ENCODE results near the gene EPG5.

Gene EPG5

DNA sequence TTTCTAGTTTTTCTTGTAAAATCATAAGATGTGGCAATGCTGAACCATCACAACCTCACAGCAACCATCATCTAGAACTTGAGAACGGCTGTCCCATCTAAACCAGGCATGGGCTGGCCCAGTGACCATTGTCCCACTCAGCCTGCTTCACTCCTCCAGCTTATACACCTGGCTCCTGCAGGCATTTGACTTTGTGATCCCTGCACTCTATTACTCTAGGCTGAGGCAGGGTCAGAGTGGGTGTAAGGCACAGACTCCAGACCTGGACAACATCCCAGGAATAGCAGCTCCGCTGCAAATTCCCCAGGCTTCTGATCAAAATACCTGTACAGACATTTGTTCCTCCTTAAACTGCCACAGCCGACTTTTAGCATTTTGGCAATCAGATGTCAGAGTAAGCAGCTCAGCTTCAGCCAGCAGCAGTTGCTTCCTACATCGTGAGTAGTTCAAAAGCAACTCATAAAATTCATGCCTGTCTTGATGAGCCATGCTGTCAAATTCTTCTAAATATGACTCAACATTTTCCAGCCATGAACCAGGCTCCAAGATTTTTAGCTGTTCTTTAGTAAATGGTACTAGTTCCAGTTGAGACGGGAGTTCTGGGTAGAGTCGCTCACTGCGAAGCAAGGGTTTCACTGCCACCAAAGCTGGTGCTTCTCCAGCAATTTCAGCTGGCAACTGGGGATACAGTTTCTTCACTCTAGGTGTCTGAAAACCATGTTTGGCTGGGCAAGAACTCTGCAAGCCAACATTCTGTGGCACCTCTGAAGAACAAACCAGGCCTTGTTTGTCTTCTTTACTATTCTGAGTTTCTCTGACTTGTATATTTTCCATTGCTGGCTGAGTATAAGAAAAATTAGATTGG, 12.8 kb downstream of the EPG5 start:
- no peak overlapping the region for H3K18ac ChIP-seq (ENCODE audit: low read length)
- WGBS (ENCODE audit: extremely low coverage, insufficient coverage, insufficient read length), result no CpG with 5 or more reads among the region's 7 CpGs
- no peak overlapping the region for H3K23ac ChIP-seq (ENCODE audit: low read length)
- no peak overlapping the region for H3K4me2 ChIP-seq (ENCODE audit: low read length)
- H3K4me1 ChIP-seq (ENCODE audit: control insufficient read depth in 1 of 2, insufficient read depth in 2 of 2, low read length in 2 of 2), result peaks cover 2 to 5% of the 10 kb centered on the region in 2 experiments
- no peak overlapping the region for H4K12ac ChIP-seq (ENCODE audit: low read depth, low read length)
- no peak overlapping the region for H4K91ac ChIP-seq (ENCODE audit: low read depth, low read length)
- H2BK120ac ChIP-seq (ENCODE audit: insufficient read depth, low read length, poor library complexity), result no peak overlapping the region
- peak; percentile 78 to 90 for DNase-seq
- H4K8ac ChIP-seq (ENCODE audit: low read depth, low read length), result no peak overlapping the region
- peaks cover 11 to 15% of the 10 kb centered on the region in 2 experiments for H3K36me3 ChIP-seq (ENCODE audit: control insufficient read depth in 1 of 2, insufficient read depth in 2 of 2, low read length in 2 of 2)
- no peak overlapping the region for H2AK5ac ChIP-seq (ENCODE audit: low read length)
- H3K79me1 ChIP-seq (ENCODE audit: low read length), result no peaks in the 10 kb centered on the region
- H3K27ac ChIP-seq (ENCODE audit: low read depth, low read length), result no peak overlapping the region
- H3K4me3 ChIP-seq (ENCODE audit: low read depth, low read length), result no peak overlapping the region
- no peak overlapping the region for H3K4ac ChIP-seq (ENCODE audit: low read depth, low read length)
- H2AFZ ChIP-seq (ENCODE audit: insufficient read depth, low read length, poor library complexity), result no peak overlapping the region
- H3K79me2 ChIP-seq (ENCODE audit: control insufficient read depth, insufficient read depth, low read length, poor library complexity), result no peaks in the 10 kb centered on the region
- H3K9ac ChIP-seq (ENCODE audit: low read length), result no peak overlapping the region
- no peak overlapping the region for H3K14ac ChIP-seq (ENCODE audit: low read length)
- no peak overlapping the region for H2BK5ac ChIP-seq (ENCODE audit: low read depth, low read length, poor library complexity)
- H3K9me3 ChIP-seq (ENCODE audit: insufficient read depth, low read depth, low read length), result no peaks in the 10 kb centered on the region
- H3K27me3 ChIP-seq (ENCODE audit: insufficient read depth, low read length), result no peaks in the 10 kb centered on the region
- H2BK12ac ChIP-seq (ENCODE audit: low read length), result no peak overlapping the region

DNA sequence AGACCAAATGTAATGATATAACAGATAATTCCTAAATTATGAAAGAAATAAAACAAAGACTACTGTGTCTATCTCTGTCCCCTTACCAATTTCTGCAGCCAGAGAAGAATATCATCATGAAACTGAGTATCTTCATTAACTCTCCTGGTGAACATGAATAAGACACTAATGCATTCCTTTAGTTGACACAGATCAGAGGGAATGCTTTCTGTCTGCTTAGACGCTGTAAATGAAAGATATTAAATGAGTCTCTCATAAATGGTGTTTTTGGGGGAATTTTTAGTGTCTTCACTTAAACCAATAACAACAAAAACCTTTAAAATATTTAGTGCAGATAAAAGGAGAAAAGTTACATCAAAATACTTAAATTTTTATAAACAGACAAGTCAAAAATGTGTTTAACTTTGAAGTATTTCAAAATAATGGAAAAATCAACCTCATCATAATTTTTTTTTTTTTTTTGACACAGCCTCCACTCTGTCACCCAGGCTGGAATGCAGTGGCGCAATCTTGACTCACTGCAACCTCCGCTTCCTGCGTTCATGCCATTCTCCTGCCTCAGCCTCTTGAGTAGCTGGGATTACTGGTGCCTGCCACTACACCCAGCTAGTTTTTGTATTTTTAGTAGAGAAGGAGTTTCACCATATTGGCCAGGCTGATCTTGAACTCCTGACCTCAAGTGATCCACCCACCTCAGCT, 16.0 kb downstream of the EPG5 start:
- no peak overlapping the region for H3K4me2 ChIP-seq (ENCODE audit: low read length)
- no peaks in the 10 kb centered on the region for H3K9me3 ChIP-seq (ENCODE audit: insufficient read depth, low read depth, low read length)
- no peak overlapping the region for H4K91ac ChIP-seq (ENCODE audit: low read depth, low read length)
- H3K36me3 ChIP-seq (ENCODE audit: control insufficient read depth in 1 of 2, insufficient read depth in 2 of 2, low read length in 2 of 2), result peaks cover 15 to 24% of the 10 kb centered on the region in 2 experiments
- H2BK12ac ChIP-seq (ENCODE audit: low read length), result no peak overlapping the region
- no peak overlapping the region for H3K23ac ChIP-seq (ENCODE audit: low read length)
- no peaks in the 10 kb centered on the region for H3K27me3 ChIP-seq (ENCODE audit: insufficient read depth, low read length)
- no peak overlapping the region for H3K4me3 ChIP-seq (ENCODE audit: low read depth, low read length)
- no peak overlapping the region for H3K27ac ChIP-seq (ENCODE audit: low read depth, low read length)
- no peak overlapping the region for H2BK5ac ChIP-seq (ENCODE audit: low read depth, low read length, poor library complexity)
- H4K8ac ChIP-seq (ENCODE audit: low read depth, low read length), result no peak overlapping the region
- no peak overlapping the region for H2BK120ac ChIP-seq (ENCODE audit: insufficient read depth, low read length, poor library complexity)
- DNase-seq, result peak; percentile 78 to 84
- no peaks in the 10 kb centered on the region for H3K79me2 ChIP-seq (ENCODE audit: control insufficient read depth, insufficient read depth, low read length, poor library complexity)
- no peak overlapping the region for H4K12ac ChIP-seq (ENCODE audit: low read depth, low read length)
- no peak overlapping the region for H2AK5ac ChIP-seq (ENCODE audit: low read length)
- H3K14ac ChIP-seq (ENCODE audit: low read length), result no peak overlapping the region
- H3K4ac ChIP-seq (ENCODE audit: low read depth, low read length), result no peak overlapping the region
- H3K79me1 ChIP-seq (ENCODE audit: low read length), result no peaks in the 10 kb centered on the region
- no CpG with 5 or more reads among the region's 4 CpGs for WGBS (ENCODE audit: extremely low coverage, insufficient coverage, insufficient read length)
- no peak overlapping the region for H3K18ac ChIP-seq (ENCODE audit: low read length)
- no peak overlapping the region for H3K9ac ChIP-seq (ENCODE audit: low read length)
- H3K4me1 ChIP-seq (ENCODE audit: control insufficient read depth in 1 of 2, insufficient read depth in 2 of 2, low read length in 2 of 2), result peaks cover 0 to 2% of the 10 kb centered on the region in 2 experiments
- no peak overlapping the region for H2AFZ ChIP-seq (ENCODE audit: insufficient read depth, low read length, poor library complexity)

DNA sequence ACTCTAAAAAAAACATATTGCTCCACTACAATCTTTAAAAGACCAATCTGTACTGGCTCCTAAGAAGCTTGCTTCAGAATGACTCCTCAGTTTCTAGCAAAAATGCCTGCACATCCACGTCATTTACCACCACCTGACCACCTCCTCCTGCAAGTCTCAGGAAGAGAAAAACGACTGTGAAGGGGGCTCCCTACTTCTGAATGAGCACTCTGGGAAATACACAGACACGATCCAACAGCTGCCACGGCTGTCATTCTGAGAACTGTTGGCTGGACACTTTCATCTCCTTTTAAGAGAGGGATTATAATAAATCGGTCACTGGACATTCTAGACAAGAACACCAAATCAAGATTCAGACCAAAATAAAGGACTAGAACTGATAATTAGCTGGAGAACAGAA, 21.5 kb downstream of the EPG5 start:
- Histone ChIP-seq H4K12ac (ENCODE audit: low read depth, low read length) (no peak overlapping the region), H3K79me1 (ENCODE audit: low read length) (no peaks in the 10 kb centered on the region), H4K8ac (ENCODE audit: low read depth, low read length) (no peak overlapping the region), H3K23ac (ENCODE audit: low read length) (no peak overlapping the region), H2BK12ac (ENCODE audit: low read length) (no peak overlapping the region), H3K4me3 (ENCODE audit: low read depth, low read length) (no peak overlapping the region), H3K27ac (ENCODE audit: low read depth, low read length) (no peak overlapping the region), H3K27me3 (ENCODE audit: insufficient read depth, low read length) (no peaks in the 10 kb centered on the region), H3K4me1 (ENCODE audit: control insufficient read depth in 1 of 2, insufficient read depth in 2 of 2, low read length in 2 of 2) (no peaks in the 10 kb centered on the region), H3K4me2 (ENCODE audit: low read length) (no peak overlapping the region), H3K4ac (ENCODE audit: low read depth, low read length) (no peak overlapping the region), H3K9ac (ENCODE audit: low read length) (no peak overlapping the region), H3K79me2 (ENCODE audit: control insufficient read depth, insufficient read depth, low read length, poor library complexity) (no peaks in the 10 kb centered on the region), H3K9me3 (ENCODE audit: insufficient read depth, low read depth, low read length) (no peaks in the 10 kb centered on the region), H3K14ac (ENCODE audit: low read length) (no peak overlapping the region), H2BK120ac (ENCODE audit: insufficient read depth, low read length, poor library complexity) (no peak overlapping the region), H3K36me3 (ENCODE audit: control insufficient read depth in 1 of 2, insufficient read depth in 2 of 2, low read length in 2 of 2) (peaks cover 13 to 26% of the 10 kb centered on the region in 2 experiments), H4K91ac (ENCODE audit: low read depth, low read length) (no peak overlapping the region), H2BK5ac (ENCODE audit: low read depth, low read length, poor library complexity) (no peak overlapping the region), H2AFZ (ENCODE audit: insufficient read depth, low read length, poor library complexity) (no peak overlapping the region), H3K18ac (ENCODE audit: low read length) (no peak overlapping the region), H2AK5ac (ENCODE audit: low read length) (no peak overlapping the region)
- DNase-seq, result no peak
- WGBS (ENCODE audit: extremely low coverage, insufficient coverage, insufficient read length), result no CpG with 5 or more reads among the region's 5 CpGs

DNA sequence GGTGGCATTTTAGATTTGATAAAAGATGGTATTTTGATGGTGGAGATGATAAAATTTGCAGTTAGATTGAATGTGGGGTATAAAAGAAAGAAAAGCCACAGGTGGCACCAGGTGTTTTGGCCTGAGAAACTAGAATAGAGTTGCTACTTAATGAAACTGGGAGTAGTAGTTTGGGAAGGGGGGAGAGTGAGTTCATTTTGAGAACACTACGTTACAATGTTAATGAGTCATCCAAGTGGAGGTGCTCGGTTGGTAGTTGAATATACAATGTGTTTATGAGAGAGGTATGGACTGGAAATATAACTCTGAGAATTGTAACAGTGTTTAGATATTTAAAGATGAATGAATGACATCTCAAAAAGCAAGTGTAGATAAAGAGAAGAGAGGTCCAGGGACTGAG, 26.4 kb downstream of the EPG5 start:
- Histone ChIP-seq H3K9me3 (ENCODE audit: insufficient read depth, low read depth, low read length) (no peaks in the 10 kb centered on the region), H3K27ac (ENCODE audit: low read depth, low read length) (no peak overlapping the region), H3K4ac (ENCODE audit: low read depth, low read length) (no peak overlapping the region), H4K91ac (ENCODE audit: low read depth, low read length) (no peak overlapping the region), H3K27me3 (ENCODE audit: insufficient read depth, low read length) (no peaks in the 10 kb centered on the region), H3K79me1 (ENCODE audit: low read length) (no peaks in the 10 kb centered on the region), H3K14ac (ENCODE audit: low read length) (no peak overlapping the region), H3K4me2 (ENCODE audit: low read length) (no peak overlapping the region), H3K9ac (ENCODE audit: low read length) (no peak overlapping the region), H3K79me2 (ENCODE audit: control insufficient read depth, insufficient read depth, low read length, poor library complexity) (no peaks in the 10 kb centered on the region), H4K12ac (ENCODE audit: low read depth, low read length) (no peak overlapping the region), H2BK120ac (ENCODE audit: insufficient read depth, low read length, poor library complexity) (no peak overlapping the region), H2AK5ac (ENCODE audit: low read length) (no peak overlapping the region), H4K8ac (ENCODE audit: low read depth, low read length) (no peak overlapping the region), H3K4me1 (ENCODE audit: control insufficient read depth in 1 of 2, insufficient read depth in 2 of 2, low read length in 2 of 2) (no peaks in the 10 kb centered on the region), H2BK5ac (ENCODE audit: low read depth, low read length, poor library complexity) (no peak overlapping the region), H2BK12ac (ENCODE audit: low read length) (no peak overlapping the region), H3K18ac (ENCODE audit: low read length) (no peak overlapping the region), H3K23ac (ENCODE audit: low read length) (no peak overlapping the region), H2AFZ (ENCODE audit: insufficient read depth, low read length, poor library complexity) (no peak overlapping the region), H3K36me3 (ENCODE audit: control insufficient read depth in 1 of 2, insufficient read depth in 2 of 2, low read length in 2 of 2) (peaks cover 17 to 33% of the 10 kb centered on the region in 2 experiments), H3K4me3 (ENCODE audit: low read depth, low read length) (no peak overlapping the region)
- no CpG with 5 or more reads among the region's 2 CpGs for WGBS (ENCODE audit: extremely low coverage, insufficient coverage, insufficient read length)
- no peak for DNase-seq

All from trophoblast cell (in vitro differentiated cells and primary cell).